Activated CD4-positive, alpha-beta T cell treated with anti-CD3 and anti-CD28 coated beads, Interleukin-10, Interleukin-2, amounts not matched to agents 100 ng/mL and 50 ng/mL, durations not matched to agents 16 hours and 8 hours (primary cell): Measurements from ENCODE around the gene LRRC8D.
"Not testable (repeated sequence)": the region's sequence is repeated elsewhere in the genome, so short reads cannot be mapped to it uniquely, and the experiment has no call there.

Experiments used
- DNase-seq: peaks from one replicate; pipeline ENCODE4 v3.0.0-alpha.2; 2020

Gene LRRC8D

DNA sequence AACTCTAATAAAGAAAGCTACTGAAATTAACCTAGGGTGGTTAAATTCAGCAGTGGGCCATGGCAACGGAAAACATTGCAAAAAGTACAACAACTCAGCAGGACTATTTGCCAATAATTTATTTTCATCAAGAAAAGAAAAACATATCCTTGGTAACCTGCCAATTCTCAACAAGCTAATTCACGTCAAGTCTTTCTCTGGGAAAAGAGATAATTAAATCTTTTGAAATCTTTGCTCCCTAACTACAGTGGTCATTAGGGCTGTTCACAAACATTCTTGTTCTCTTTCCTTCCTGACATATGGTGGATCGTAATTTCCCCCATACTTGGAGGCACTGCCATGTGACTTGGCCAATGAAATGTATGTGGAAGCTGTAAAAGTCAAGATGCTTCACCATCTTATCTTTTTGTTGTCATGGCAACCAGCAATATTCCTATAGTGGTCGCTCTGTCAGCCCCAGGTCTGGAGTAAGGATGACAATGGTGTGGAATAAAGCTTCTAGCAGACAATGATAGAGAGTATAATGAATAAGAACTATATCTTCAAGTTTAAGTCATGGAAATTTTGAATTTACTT is 144.4 kb downstream of the LRRC8D start:
- DNase-seq: no peak

- DNase-seq: no peak
These were observed 145.8 kb downstream of the LRRC8D start for GRCh38 chr1:89966656-89967055.

DNA sequence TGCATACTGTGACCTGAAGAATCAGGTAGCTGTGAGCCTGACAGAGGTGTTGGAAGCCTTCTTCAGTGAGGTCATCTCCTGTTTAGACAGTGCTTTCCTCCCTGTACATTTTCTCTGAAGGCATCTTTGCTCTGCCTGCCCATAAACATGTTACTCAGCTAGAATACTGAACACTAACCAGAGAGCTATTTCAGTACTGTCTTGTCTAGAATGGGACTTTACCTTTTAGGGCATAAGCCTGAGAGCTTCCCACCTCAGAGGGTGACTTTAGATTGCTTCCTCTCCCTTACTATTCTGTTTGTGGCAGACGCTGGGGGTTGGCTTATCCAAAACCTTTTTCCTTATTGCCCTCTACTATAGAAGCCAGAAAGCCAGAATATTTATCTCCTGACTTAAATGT is 150.8 kb downstream of the LRRC8D start:
- DNase-seq: no peak

GRCh38 chr1:89972024-89972423 is 151.2 kb downstream of the LRRC8D start:
- DNase-seq: no peak

DNA sequence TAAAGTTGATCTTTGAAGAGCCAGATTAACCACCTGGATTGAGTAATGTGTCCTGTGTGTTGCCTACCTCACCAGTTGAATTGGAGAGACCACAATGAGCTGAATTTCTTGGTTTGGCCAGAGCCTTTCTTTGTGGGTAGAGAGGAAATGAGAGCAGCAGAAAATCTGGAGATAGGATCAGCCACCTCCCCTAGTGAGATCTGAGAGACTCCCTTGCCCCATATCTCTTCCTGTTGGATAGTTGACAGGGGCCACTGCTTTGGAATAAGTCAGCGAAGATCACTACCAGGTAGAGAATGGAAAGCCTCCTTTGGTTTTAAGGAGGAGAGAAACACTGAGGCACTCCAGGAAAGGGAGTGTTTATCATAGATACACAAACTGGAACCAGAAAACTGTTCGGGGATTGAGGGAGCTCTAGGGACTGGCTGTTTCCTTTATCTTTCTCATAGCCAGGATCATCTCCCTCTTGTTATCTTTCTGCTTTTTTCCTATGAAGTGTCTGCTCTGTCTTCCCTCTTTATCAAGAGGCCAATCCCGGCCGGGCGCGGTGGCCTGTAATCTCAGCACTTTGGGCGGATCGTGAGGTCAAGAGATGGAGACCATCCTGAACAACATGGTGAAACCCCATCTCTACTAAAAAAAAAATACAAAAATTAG is 152.8 kb downstream of the LRRC8D start:
- DNase-seq: no peak

DNA sequence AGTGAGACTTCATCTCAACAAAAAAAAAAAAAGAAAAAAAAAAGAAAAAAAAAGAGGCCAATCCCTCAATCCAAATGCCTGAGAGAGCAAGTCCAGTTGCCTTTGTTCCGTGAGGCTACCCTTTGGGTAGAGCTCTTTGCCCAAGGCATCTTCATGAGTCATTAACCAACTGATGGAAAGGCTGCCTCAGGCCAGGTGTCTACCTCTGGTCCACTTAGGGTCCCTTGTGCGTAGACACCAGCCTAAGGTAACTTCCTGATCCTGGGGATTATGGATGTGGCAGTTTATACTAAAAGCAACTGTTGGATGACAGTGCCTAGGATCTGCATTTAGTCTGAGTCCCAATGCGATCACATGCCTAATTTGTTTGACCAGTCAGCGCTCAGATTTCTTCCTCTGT is 153.4 kb downstream of the LRRC8D start:
- no peak for DNase-seq

DNA sequence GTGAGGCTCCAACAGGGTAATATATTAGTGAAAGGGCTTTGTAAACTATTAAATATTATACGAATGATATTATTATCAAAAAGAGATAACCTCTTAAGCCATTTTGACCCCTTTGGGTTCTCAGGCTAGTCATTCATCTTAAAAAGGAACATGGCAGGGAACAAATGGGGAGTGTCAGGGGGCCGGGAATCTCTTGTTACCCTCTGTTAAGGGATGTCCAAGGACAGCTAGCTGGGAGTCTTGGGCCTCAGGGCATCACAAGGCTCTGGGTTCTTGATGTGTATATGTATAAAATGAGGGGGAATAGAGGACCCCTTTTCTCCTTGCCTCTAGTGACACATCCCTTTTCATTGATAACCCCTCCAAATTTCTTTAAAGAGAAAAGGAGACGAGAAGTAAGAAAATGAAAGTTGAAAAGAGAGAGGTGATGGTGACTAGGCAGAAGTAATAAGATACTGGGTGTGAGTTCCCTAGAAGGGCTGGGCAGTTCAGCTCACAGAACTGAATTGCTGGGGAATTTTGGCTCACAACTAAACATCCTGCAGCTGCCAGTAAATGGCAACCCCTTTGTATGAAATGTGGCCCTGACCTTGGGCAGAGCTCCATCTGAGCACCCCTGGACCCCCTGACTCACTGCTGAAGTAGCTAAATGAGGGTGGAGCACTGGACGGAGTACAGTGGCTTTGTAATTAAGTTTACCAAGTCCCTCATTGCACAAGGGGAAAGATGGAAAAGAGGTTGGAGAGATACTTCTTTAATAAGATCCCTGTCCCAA is 154.1 kb downstream of the LRRC8D start:
- DNase-seq: no peak

- no peak for DNase-seq
These were observed 154.8 kb downstream of the LRRC8D start for GRCh38 chr1:89975540-89976125.

DNA sequence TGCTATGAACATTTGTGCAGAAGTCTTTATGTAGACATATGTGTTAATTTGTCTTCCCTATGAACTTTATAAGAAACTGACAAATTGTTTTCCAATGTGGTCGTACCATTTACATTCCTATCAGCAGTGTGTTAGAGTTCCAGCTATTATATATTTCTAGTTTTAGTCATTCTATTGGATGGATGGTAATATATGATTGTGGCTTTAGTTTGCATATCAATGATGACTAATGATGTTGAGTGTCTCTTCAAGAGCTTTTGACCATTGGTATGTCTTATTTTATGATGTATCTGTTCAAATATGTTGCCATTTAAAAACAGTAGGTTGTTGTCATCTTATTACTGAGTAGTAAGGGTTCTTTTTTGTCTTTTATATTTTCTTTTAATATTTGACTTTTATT is 157.9 kb downstream of the LRRC8D start:
- DNase-seq: no peak

DNA sequence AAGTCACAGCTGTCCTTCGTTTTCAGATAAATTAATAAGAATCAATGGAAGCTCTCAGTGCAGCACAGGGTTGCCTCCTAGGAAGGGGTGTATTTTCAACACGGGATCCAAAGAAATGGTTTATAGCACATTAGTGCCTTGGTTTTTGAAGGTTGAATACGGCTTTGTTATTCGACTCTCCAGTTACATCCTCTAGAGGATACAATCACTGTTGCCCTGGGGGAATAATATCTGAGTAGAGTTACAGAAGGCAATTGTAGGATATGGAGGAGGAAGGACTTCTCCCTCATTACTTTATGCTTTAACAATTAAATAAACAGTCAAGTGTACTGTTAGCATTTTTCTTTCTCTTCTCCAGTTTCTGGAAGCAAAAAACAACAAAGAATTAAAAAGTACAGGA is 159.8 kb downstream of the LRRC8D start:
- DNase-seq: no peak

DNA sequence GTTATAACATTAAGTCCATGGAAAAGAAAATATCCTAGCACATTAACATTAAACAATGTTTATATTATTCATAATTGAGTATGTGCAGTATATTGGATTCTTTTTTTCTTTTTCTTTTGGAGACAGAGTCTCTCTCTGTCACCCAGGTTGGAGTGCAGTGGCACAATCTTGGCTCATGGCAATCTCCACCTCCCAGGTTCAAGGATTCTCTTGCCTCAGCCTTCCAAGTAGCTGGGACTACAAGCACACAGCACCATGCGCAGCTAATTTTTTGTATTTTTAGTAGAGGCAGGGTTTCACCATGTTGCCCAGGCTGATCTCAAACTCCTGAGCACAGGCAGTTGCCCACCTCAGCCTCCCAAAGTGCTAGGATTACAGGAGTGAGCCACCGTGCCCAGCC is 162.0 kb downstream of the LRRC8D start:
- not testable (repeated sequence) for DNase-seq

DNA sequence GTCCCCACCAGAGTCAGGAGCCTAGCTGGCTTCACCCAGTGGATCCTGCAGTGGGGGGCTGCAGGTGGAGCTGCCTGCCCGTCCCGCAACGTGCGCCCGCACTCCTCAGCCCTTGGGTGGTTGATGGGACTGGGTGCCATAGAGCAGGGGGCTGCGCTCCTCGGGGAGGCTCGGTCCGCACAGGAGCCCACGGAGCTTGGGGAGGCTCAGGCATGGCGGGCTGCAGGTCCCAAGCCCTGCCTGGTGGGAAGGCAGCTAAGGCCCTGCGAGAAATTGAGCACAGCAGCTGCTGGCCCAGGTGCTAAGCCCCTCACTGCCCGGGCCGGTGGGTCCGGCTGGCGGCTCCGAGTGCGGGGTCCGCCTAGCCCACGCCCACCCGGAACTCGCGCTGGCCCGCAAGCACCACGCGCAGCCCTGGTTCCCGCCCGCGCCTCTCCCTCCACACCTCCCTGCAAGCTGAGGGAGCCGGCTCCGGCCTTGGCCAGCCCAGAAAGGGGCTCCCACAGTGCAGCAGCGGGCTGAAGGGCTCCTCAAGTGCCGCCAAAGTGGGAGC is 163.8 kb downstream of the LRRC8D start:
- DNase-seq: not testable (repeated sequence)

- no peak for DNase-seq
These were observed 165.2 kb downstream of the LRRC8D start for GRCh38 chr1:89986020-89986419.
